T-helper 1 cell (primary cell): ENCODE measurements around the gene PRDM16.
A peak's percentile ranks its signal among the peaks of the same experiment; 100 is the strongest.

ENCODE experiments used
- DNase-seq, 5 donors: peaks; one replicate each; pipeline ENCODE4 v3.0.0-alpha.2; 2012 to 2020

PRDM16 gene

DNA sequence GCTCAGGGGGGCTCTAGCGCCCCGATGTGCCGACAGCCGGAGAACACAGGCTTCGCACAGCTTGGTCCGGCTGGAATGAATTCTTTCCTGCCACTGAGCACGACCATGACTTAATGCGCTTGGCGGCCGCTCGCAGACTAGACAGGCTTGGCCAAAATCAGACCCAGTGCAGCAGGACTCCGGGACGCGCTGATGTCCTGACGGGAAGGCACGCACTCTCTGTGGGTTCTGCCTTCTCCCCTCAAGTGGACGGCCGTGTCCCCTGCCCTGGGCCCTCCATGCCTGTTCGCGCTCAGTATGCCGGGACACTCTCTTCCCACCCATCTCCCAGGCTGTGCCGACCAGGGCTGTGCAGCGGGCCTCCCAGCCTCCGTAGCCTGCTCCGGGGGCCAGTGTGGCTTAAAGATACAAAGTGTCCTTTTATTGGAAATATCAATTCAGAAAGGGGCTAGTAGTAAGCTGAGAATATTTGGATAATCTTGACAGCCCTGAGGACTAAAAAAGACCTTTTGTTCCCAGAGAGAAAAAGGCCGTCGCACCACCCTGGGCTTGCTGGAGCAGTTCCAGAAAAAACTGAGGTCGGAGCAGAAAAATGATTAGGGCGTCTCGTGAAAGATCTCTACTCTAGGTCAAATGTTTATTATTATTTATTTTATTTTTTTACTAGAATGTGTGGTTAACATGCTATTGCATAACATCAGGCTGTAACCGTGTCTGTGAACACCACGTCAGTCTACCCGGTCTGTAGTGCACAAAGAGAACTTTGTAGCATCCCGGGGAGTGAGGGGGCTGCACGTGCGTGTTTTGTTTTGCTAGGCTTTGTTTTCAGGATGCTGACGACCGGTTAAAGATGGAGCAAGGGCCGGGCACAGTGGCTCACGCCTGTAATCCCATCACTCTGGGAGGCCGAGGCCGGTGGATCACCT is 297.4 kb downstream of the PRDM16 start:
- no peak for DNase-seq

DNA sequence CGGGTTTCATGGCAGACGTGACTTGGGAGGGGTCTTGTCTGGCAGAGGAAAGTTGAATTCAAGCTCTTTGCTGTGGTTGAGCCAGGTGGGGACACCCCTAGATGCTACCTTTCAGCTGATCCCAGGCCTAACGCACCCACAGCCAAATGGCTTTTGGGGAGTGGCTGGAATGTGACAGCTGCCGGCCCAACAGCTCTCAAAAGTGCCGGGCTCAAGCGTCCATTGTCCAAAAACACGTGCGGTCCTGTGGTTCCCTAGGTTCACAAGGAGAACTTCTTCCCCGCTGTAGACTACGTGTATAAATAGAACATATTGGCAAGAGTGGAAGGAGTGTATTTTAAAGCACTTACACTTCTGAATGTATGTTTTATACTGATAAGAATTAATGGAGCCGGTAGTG is 298.4 kb downstream of the PRDM16 start:
- DNase-seq = no peak

DNA sequence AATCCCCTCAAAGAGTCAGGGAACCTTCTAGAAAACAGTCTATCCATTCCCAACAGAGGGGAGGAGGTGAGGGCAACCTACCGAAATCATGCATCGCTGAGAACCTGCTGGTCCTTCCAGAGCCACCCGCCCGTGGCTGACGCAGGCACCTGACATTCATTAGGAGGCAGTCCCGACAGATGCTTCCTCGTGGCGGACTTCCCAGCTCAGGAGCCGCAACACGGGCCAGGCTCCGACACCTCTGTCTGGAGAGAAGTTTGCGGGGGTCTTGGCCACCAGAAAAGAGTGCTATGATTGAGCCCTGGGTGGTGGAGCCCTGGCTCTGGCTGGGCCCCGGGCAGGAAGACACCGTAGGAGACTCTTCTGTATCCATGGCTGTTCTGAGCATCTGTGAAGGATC is 299.1 kb downstream of the PRDM16 start:
- DNase-seq = no peak

DNA sequence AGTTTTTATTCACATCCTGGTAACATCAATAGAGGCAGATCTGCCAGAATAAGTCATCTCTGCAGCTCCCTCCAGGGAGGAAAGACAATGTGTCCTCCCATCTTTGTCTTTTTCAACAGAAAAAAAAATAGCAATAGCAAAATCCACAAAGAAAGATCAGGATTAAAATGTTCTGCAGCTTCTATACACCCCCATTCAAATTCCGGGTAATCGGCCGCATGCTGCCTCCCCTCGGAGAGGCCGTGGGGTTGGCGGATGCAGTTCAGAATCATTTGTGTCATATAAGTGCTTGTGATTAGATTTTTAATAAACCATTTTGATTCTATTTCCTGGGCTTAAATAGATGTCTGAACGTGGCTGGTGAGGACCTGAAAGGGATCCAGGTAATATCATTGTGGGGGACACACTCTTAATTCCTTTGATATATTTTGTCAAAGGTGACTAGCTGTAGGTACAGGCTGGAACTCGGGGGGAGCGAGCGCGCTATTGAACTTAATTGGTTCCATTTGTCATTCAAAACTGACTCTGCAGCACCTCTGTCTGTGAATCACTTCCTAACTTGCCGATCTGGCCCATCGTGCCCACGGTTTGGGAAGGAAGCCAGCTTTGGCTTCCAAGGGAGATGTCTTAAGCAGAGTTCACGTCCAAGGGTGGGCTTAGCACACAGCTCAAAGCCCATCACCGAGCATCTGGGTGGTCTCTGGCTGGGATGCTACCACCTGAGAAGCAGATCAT is 299.9 kb downstream of the PRDM16 start:
- DNase-seq = no peak

DNA sequence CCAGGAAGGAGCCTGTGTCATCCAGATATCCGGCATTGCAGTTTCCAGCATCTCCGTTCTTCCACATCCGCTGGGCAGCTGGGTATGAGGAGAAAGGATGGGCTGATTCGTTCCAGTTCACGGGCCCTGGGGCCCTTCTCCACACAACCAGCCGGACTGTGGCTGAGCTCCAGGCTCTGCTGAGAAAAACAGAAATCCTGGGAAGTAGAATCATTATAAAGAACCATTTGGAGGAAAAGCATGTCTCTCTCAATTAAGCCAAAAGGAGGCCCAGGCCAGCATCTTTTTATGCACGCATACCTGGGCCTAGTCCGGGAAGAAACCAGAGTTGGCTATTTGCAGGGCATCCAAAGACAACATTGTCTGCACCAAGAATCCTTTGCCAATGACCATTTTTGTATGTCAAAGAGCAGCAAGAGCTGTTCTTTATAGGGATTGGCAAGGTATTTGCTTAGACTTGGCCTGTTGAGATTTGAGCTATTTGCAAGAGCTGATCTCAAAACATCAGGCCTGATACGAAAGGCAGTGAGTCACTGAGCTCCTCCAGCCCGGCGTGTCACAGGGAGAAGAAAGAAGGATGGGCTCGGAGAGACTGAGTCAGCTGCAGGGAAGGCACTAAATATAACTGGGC is 300.6 kb downstream of the PRDM16 start:
- DNase-seq = no peak

DNA sequence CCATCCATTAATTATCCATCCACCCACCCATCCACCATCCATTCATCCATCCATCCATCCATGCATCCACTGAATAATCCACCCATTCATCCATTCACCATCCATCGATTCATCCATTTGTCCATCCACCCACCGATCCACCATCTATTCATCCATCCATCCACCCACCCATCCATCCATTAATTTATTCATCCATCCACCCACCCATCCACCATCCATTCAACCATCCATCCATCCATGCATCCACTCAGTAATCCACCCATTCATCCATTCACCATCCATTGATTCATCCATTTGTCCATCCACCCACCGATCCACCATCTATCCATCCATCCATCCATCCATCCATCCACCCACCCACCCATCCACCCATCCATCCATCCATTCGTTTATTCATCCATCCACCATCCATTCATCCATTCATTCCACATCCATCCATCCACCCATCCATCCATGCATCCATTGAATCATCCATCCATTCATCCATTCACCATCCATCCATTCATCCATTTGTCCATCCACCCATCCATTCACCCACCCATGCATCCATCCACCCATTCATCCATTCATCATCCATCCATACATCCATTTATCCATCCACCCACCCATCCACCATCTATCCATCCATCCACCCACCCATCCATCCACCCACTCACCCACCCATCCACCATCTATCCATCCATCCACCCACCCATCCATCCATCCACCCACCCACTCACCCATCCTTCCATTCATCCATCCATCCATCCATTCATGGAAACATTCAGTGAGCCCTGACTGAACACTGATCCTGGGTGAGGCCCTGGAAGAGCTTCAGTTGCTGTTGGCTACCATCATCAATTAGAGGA is 302.1 kb downstream of the PRDM16 start:
- no peak for DNase-seq

DNA sequence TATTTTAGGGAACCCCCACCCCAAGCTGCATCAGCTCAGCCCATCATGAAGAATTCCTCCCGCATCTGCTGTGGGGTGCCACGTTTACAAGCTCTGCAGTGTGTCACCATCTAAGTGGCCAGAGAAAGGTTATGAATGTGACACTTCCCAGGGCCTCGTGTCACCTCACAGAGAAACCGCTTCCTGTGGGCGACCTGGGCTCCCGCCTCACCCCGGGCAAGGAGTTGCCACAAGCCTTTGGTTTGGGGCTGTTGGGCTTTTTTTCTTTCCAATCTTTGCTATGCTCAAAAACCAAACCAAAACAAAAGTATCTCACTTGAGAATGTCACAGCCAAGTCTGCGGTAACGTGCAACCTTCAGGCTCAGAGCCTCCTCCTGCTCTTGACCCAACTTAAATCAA is 303.3 kb downstream of the PRDM16 start:
- peak in 1 of 5 donors; percentile 32 for DNase-seq

DNA sequence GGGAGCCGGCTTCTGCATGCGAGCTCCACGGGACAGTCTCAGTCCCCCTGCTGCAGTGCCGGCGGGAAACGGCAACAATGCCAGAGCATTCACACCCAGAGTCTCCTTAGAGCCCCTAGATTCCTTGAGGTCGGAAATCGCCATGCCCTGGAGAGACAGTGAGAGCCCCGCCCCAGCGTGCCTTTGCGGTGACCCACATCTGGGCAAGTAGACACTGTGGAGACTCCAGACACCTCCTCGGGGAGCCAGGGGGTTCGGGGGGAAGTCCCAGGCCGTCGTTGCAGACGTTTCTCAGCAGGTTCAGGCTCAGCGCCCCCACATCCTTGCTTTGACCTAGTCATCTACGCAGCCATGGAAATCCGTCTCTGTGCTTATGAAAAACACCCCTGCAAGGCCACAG is 304.2 kb downstream of the PRDM16 start:
- DNase-seq = no peak

DNA sequence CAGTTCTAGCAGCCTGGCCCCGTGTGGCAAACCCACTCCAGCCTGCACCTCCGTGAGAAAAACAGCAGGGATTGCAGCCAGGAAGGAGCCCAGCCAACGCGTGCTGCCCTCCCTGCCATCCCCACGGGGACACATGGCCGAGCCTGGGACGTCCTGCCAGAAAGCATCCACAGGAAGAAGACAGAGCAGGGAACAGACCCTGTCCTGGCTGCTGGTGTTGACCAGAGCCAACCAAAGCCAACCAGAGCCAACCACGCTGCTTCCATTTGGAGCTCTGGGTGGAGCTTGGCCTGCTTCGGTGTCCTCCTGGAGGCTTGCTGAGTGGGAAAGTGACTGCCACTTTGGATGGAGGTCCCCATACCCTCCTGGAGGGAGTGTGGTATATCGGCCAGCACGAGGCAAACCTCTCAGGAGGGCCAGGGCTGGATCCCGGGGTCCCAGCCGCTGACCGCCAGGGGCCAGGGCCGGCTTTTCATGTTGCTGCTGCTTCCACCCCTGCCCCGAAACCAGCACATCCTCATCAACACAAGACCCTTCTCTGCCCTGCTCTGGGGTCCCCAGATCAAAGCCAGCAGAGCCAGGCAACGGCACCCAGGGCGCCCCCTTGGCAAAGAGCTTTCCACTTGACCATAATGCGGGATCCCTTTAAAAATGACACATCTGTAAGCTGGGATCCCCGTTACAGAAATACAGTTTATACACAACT is 304.9 kb downstream of the PRDM16 start:
- DNase-seq = no peak

DNA sequence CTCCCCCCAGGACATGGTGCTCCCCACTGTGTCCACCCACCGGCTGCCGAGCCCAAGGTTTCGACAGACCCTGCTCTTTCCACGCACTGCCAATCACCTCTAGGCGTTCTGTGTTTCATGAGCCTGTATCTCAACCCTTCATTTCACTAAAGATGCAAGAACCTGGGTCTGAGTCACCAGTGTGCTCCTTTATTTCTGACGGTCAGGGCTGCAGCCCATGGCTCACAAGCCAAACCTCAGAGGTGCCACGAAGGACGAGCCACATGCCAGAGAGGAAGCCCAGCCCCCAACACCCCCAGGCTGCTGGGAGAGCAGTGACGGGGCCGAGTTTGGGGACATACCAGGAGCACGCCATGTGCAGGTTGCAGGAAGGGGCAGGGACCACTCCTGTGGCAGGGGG is 306.2 kb downstream of the PRDM16 start:
- no peak for DNase-seq

DNA sequence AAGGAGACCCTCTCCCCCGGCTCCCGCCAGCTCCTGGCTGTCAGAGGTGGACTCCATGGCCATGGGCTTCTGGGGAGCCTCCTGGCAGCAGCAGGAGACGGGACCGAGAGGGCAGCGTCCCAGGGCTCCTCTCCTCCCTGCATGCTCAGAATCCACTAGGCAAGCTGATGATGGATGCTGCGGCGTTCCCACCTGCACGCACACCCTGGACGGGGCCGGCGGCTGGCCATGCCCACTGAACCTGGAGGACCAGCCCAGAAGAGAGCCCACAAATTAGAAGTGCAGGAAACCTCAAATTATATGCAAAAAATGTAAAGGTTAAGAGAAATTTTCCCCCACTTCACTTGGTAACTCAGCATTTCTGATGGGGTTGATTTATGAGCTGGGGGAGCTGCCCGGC is 308.2 kb downstream of the PRDM16 start:
- no peak for DNase-seq

DNA sequence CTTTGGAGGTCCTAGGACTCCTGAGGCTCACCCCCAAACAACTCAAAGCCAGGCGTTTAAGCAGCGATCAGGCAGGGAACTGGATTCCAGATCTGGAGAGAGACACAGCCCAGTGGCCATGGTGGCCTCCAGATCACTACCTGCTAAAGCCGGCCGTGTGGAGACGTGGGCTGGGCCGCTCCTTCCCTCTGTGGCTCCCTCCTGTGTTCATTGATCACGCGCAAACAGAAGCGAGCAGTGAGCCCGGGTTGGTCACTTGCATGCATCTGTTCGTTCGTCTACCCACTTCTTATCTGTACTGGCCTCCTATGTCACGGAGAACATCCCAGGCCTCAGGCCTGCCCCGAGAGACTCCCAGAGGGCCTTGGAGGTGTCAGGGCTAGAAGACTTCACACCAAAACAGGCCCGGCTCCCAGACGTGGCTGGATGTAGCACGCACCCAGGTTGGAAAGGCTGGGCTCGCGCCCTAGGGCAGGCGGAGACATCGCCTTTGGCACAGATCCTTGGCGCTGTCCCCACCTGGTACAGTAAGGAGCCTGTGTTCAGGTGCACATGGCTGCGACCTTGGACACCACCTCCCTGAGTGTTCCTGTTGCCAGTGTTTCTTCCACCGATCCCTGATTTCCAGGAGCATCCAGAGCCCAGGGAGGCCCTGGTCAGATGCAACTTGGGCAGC is 308.7 kb downstream of the PRDM16 start:
- DNase-seq = no peak

DNA sequence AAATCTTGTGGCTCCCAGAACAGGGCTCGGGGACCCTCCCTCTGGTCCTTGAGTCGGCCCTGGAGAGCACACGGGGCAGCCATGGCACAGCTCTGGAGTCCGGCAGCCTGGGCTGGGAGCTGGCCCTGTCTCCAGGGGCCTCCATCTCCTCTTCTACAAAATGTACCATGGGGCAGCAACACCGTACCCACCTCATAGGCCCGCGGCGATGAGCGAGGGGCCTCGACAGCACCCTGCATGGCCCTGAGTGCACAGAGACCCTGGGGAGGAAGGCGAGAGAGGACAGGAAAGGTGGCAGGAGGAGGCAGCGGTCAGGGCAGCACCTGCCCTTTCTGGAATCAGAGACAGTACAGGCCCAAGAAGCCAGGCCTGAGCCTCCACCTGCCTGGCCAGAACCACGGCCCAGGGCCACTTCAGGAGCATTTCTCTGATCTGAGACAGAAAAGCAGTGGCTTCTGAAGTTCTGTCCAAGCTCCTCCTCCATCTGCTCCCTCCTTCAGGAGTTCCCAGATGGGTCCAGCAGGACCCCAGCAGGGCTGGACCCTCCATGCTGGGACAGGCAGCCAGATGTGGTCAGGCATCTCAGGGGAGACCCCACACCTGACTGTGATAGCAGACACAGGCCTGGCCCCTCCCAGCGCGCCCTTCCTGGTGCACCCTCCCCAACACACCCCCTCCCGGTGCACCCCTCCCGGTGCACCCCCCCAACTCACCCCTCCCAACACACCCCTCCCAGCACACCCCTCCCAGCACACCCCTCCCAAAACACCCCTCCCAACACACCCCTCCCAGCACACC is 309.6 kb downstream of the PRDM16 start:
- no peak for DNase-seq

DNA sequence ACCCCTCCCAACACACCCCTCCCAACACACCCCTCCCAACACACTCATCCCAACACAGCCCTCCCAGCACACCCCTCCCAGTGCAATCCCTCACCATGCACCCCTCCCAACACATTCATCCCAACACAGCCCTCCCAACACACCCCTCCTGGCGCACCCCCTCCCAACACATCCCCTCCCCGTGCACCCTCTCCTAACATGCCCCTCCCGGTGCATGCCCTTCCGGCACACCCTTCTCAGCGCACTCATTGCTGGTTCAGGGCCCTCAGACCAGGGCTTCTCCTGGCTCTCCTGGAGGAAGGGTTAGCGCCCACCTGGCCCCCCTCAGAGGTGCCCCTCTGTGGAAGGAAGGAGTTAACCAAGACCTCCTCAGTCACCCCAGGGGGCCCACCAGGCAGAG is 310.9 kb downstream of the PRDM16 start:
- DNase-seq = no peak

DNA sequence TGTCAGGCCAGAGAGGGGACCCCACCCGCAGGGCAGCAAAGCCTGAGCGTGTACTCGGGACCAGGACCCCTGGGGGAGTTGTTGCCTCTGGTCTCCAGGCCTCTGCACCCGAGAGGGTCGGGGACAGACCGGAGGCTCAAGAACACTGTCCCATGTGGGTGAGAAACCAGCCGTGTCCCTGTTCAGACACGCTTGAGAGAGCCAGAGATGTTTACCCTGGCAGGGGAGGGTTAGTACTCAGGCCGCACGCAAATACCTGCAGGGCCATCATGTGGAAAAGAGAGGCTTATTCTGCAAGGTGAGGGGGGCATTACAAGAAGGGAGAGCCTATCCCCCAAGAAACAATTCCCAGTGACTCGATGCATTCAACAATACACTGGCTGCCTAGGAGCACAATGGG is 311.5 kb downstream of the PRDM16 start:
- DNase-seq = no peak

DNA sequence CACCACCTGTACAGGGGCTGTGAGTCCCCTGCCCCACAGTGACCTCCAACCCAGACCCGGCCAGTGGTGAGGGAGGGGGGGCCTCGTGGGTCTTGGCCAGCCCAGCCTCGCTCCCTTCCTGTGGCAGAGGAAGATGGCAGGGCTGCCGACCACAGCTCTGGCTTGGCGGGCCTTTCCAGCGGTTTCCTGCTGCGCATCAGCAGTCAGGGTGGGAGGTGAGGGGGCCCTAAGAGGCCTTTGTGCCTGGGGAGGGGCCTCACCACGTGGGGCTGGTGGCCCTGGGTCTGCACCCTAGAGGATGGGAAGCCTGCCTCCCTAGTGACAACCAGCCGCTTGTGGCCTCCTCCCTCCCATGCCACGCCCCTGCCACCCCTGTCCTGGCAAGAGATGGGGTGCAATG is 312.9 kb downstream of the PRDM16 start:
- DNase-seq = no peak

DNA sequence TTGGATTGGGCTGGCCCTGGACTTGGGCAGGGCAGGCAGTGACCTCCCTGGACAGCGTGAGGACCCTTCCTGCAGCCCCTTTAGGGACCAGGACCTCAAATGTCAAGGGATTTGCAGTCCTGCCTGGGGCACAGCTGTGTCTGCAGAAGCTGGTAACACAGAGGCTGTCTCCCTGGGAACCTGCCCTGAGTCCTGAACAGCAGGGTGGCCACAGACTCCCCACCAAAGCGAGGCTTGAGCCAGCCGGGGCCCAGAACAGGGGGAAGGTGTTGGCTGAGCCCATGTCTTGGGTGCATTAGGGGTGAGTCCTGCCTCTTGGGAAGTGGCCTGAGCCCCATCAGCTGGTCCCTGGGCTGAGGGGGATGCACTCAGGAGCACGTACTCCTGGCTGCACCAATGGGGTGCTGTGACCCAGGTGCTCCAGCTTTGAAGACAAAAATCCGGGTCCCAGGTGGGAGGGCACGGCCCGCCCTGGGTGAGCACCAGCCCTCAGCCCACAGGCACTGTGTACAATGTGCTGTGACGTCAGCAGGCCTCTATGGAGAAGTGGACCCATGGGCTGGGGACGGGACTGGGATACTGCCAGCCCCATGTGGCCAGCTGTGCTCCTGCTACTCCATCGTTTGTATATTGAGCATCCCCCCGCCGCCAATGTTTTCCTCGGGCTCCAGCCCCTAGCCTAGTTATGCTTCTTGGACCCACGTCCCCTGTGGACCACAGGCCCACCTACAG is 313.5 kb downstream of the PRDM16 start:
- DNase-seq = no peak

DNA sequence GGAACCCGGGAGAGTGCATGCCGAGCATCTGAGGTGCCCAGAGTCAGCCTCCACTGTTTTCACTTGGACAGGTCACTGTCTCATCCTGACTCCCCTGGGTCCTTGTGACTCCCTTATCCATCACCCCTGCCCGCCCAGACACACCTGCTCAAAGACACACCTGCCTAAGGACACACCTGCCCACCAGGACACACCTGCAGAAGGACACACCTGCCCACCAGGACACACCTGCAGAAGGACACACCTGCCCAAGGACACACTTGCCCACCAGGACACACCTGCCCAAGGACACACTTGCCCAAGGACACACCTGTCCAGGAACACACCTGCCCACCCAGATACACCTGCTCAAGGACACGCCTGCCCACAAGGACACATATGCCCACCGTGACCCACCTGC is 314.7 kb downstream of the PRDM16 start:
- no peak for DNase-seq

DNA sequence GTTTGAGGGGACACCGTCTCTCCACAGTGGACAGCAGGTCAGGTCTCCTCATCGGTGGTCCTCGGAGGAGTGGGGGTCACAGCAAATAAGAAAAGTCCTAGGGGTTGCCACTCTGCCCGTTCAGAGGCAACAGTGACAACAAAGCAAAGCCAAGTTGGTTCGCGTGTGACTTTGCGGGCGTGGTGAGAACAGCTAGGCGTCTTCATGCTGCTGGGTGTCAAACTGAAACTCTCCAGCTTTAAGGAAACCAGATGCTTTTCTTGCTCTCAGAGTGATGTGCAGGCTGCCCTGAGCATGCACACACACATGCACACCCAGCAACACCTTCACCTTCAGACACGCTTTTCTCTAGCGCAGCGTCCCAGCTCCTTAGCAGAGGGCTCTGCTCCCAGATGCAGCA is 315.4 kb downstream of the PRDM16 start:
- DNase-seq = peak in 1 of 5 donors; percentile 23
